ENCODE results near the gene NUP210.

NUP210 gene

DNA sequence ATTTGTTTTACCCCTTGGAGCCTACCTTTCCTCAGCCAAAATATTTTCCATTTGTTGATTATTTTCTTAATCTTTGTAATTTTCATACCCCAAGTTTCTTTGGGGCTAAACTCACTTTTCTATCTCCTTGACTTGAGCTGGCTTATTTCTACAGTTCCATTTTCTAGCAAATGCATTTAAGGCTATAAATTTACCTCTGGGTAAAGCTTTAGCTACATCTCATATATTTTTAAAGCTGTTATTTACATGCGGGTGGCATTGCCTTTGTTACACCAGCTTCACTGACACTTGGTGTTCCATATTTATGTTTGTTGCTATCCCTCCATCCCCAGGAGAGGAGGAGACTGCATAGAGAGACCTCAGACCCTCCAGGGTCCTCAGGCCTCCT lies 136.3 kb downstream of the NUP210 start:
- H3K9ac ChIP-seq (ENCODE audit: low read depth, low read length): no peak overlapping the region
- H3K4me1 ChIP-seq (ENCODE audit: insufficient read depth, low read length): no peaks in the 10 kb centered on the region
- no peaks in the 10 kb centered on the region for H3K36me3 ChIP-seq (ENCODE audit: insufficient read depth, low read length)
- WGBS: 100% methylated on average over 1 of the region's 1 CpG
- H3K27me3 ChIP-seq (ENCODE audit: insufficient read depth, low read length): peaks cover 43% of the 10 kb centered on the region
- H3K27ac ChIP-seq (ENCODE audit: low read depth, low read length): no peak overlapping the region
- peaks cover 11% of the 10 kb centered on the region; the same call in 1 of the 2 replicates for H3K9me3 ChIP-seq (ENCODE audit: insufficient read depth, low read depth, low read length)
- H3K4me3 ChIP-seq (ENCODE audit: low read length): peak overlapping the region; percentile 52; the same call in 1 of the 2 replicates

- no peaks in the 10 kb centered on the region for H3K36me3 ChIP-seq (ENCODE audit: insufficient read depth, low read length)
- no peak overlapping the region for H3K27ac ChIP-seq (ENCODE audit: low read depth, low read length)
- no peak overlapping the region for H3K9ac ChIP-seq (ENCODE audit: low read depth, low read length)
- 2% methylated on average over 92 of the region's 93 CpGs for WGBS
- peaks cover 43% of the 10 kb centered on the region for H3K27me3 ChIP-seq (ENCODE audit: insufficient read depth, low read length)
- no peaks in the 10 kb centered on the region for H3K4me1 ChIP-seq (ENCODE audit: insufficient read depth, low read length)
- H3K9me3 ChIP-seq (ENCODE audit: insufficient read depth, low read depth, low read length): peaks cover 11% of the 10 kb centered on the region; the same call in 1 of the 2 replicates
- peak overlapping the region; percentile 63 for H3K4me3 ChIP-seq (ENCODE audit: low read length)
Observed at GRCh38 chr3:13282986-13283876, 136.9 kb downstream of the NUP210 start.

GRCh38 chr3:13282358-13282985 lies 137.7 kb downstream of the NUP210 start:
- H3K9ac ChIP-seq (ENCODE audit: low read depth, low read length): peak overlapping the region; percentile 39; the same call in 1 of the 2 replicates
- H3K27me3 ChIP-seq (ENCODE audit: insufficient read depth, low read length): peaks cover 43% of the 10 kb centered on the region
- peaks cover 11% of the 10 kb centered on the region; the same call in 1 of the 2 replicates for H3K9me3 ChIP-seq (ENCODE audit: insufficient read depth, low read depth, low read length)
- peak overlapping the region; percentile 63 for H3K4me3 ChIP-seq (ENCODE audit: low read length)
- H3K4me1 ChIP-seq (ENCODE audit: insufficient read depth, low read length): no peaks in the 10 kb centered on the region
- H3K27ac ChIP-seq (ENCODE audit: low read depth, low read length): no peak overlapping the region
- H3K36me3 ChIP-seq (ENCODE audit: insufficient read depth, low read length): no peaks in the 10 kb centered on the region
- under 1% methylated on average over 87 of the region's 87 CpGs for WGBS

DNA sequence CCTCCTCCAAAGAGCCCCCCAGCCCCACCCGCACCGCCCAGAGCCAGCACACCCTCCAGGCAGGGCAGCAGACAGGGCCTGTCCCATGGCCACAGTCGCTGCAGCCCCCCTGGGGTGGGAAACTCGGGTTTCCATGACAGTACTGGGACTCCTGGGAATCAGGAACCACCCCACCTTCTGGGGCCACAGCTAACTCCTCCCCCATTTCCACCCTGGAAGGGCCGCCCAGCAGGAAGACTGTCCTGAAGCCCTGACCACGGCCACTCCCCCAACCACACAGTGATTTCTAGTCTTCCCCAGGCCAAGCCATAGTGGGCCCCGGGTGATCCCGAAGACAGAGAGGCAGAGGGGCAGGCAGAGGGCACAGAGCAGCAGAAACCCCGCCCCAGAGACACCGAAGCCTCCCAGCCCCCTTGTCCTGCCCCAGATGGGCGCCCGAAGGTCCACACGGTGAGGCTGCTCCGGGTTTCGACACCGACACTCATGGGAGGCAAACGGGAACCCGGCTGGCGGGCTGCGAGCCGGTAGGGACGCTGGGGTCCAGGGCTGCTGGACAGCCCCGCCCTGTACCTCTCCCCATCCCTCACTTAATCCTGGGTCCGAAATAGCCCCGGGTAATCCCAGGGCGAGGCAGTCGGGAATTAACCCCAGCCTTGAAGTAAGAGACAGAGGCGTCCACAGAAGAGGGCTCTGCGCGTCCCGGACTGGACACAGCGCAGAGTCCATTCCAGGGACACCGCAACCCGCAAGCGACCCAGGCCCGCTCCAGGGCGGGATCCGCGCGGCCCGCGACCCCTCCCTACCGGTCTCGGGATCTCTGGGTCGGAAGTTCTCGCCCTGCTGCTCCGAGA lies 138.4 kb downstream of the NUP210 start:
- peak overlapping the region; percentile 39; the same call in 1 of the 2 replicates for H3K9ac ChIP-seq (ENCODE audit: low read depth, low read length)
- H3K4me1 ChIP-seq (ENCODE audit: insufficient read depth, low read length): no peaks in the 10 kb centered on the region
- no peak overlapping the region for H3K27ac ChIP-seq (ENCODE audit: low read depth, low read length)
- peak overlapping the region; percentile 63 for H3K4me3 ChIP-seq (ENCODE audit: low read length)
- 4% methylated on average over 47 of the region's 47 CpGs for WGBS
- peaks cover 7% of the 10 kb centered on the region; the same call in 1 of the 2 replicates for H3K9me3 ChIP-seq (ENCODE audit: insufficient read depth, low read depth, low read length)
- H3K27me3 ChIP-seq (ENCODE audit: insufficient read depth, low read length): peaks cover 43% of the 10 kb centered on the region
- H3K36me3 ChIP-seq (ENCODE audit: insufficient read depth, low read length): no peaks in the 10 kb centered on the region

DNA sequence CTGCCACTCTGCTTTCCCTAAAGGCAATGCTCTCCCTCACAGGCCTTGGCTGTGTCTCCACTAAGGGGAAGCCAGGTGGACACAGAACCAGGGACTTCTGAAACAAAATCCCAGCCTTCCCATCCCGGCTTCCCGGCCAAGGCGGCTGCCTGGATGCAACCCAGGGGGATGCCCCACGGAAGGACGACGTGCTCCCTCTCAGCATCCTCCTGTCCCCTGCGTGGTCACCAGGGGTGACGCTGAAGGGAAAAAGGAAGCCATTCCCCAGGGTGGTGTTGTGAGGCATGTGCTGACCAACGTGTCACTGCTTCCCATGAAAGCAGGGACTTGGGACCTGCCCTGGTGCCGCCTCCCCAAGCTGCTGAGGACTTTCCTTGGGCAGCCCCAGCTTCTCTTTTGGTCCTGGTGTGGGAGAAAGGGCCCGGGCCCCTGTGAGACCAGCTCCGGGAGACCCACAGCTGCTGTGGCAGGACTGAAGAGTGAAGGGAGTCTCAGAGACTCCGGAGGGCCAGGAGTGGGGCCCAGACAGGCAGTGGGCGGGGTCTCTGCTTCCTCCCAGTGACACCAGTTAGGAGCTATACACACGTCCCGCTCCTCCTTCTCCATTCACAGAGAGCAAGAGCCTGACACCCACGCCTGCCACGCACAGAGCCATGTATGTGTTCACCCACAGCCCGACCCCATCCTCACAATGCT lies 139.2 kb downstream of the NUP210 start:
- 71% methylated on average over 19 of the region's 19 CpGs for WGBS
- H3K27me3 ChIP-seq (ENCODE audit: insufficient read depth, low read length): peaks cover 43% of the 10 kb centered on the region
- no peaks in the 10 kb centered on the region for H3K4me1 ChIP-seq (ENCODE audit: insufficient read depth, low read length)
- H3K36me3 ChIP-seq (ENCODE audit: insufficient read depth, low read length): no peaks in the 10 kb centered on the region
- 0 out of 2 replicates have a peak overlapping the region, but pooled peaks have one; percentile 63 for H3K4me3 ChIP-seq (ENCODE audit: low read length)
- H3K27ac ChIP-seq (ENCODE audit: low read depth, low read length): no peak overlapping the region
- peaks cover 7% of the 10 kb centered on the region; the same call in 1 of the 2 replicates for H3K9me3 ChIP-seq (ENCODE audit: insufficient read depth, low read depth, low read length)
- H3K9ac ChIP-seq (ENCODE audit: low read depth, low read length): no peak overlapping the region

DNA sequence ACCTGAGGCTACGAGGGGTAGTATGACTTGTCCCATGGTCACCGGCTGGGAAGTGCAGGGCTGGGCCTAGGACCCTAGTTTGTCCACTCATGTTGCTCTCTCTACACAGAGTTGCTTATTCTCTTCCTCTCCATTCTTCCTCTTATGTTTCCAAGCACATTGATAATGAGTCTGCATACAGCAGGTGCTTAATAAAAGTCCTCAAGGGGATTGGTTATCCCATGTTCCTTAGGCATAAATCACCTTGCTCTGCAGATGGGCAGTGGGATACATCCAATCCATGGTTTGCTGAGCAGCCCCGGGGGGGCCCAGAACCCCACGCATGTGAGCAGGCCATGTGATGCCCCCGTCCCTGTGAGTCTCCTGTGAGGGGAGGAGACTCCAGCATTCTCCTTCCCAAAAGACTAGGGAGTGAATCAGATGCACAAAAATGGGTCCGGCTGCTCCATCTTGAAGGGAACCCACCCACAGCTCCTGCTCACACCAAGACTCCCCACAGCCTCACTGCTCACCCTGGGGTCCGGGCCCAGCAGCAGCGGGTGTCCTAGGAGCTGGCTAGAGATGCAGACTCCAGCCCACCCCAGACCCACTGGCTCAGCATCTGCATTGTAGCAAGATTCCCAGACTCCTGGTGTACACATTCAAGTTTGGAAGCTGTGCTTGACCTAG lies 139.9 kb downstream of the NUP210 start:
- Histone ChIP-seq H3K4me1 (ENCODE audit: insufficient read depth, low read length) (no peaks in the 10 kb centered on the region), H3K27ac (ENCODE audit: low read depth, low read length) (no peak overlapping the region)
- WGBS: 90% methylated on average over 8 of the region's 8 CpGs

DNA sequence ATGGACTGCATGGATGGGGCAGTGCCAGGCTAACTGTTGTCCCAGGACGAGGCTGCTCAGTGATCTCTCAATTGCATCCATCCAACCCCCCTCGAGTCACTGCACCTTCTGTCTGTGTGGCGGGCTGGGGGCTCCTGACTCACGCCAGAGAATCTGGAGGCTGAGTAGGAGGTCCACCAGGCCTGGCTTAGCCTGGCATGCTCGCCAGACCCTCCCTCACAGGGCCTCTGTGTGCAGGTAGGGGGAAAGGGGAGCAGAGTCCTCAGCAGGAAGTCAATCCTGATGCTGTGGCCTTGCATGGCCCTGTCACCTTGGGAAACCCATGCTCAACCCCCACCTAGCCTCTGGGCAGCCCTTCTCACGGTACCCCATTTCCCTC lies 140.6 kb downstream of the NUP210 start:
- H3K4me1 ChIP-seq (ENCODE audit: insufficient read depth, low read length): no peaks in the 10 kb centered on the region
- WGBS: 91% methylated on average over 6 of the region's 6 CpGs

More for the DNA sequence above, 139.9 kb downstream of the NUP210 start:
- Histone ChIP-seq H3K4me3 (ENCODE audit: low read length) (no peak overlapping the region), H3K9me3 (ENCODE audit: insufficient read depth, low read depth, low read length) (peaks cover 7% of the 10 kb centered on the region; the same call in 1 of the 2 replicates), H3K27me3 (ENCODE audit: insufficient read depth, low read length) (peaks cover 43% of the 10 kb centered on the region), H3K9ac (ENCODE audit: low read depth, low read length) (no peak overlapping the region), H3K36me3 (ENCODE audit: insufficient read depth, low read length) (no peaks in the 10 kb centered on the region)

DNA sequence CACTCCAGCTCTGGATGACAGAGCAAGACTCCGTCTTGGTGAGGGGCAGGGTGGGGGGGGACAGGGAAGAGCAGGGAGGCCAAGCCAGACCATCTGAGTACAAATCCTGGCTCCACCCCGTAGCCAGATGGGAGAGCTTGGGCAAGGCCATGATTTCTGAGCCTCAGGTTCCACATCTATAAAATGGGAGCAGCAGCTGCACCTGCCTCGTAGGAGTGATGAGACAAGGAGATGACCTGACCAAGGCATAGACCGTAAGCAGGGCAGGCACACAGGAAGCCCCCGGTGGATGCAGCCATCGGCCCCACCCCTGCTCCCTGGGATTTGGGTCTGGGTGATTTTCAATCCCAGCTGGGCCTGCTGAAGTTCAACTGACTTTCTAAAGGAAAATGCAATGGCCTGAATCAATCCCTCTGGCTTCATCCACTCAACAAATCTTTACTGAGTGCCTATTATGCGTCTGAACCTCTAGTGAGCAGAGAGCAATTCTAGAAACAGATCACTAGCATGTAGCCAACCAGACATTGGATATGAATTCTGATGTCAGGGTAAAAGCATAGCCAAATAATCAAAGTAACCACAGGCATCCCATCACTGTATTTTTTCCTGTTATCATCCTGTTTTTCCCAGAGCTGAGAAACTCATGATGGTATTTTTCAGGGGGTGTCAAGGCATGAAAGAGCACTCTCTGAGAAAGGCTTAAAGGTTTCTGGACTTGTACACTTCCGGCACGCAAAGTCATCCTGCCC lies 141.2 kb downstream of the NUP210 start:
- no peak overlapping the region for H3K9ac ChIP-seq (ENCODE audit: low read depth, low read length)
- no peaks in the 10 kb centered on the region for H3K36me3 ChIP-seq (ENCODE audit: insufficient read depth, low read length)
- H3K27me3 ChIP-seq (ENCODE audit: insufficient read depth, low read length): peaks cover 36% of the 10 kb centered on the region
- peaks cover 4% of the 10 kb centered on the region; the same call in 1 of the 2 replicates for H3K9me3 ChIP-seq (ENCODE audit: insufficient read depth, low read depth, low read length)
- H3K4me1 ChIP-seq (ENCODE audit: insufficient read depth, low read length): no peaks in the 10 kb centered on the region
- H3K4me3 ChIP-seq (ENCODE audit: low read length): no peak overlapping the region
- no peak overlapping the region for H3K27ac ChIP-seq (ENCODE audit: low read depth, low read length)
- 92% methylated on average over 9 of the region's 9 CpGs for whole genome bisulfite sequencing

More for the DNA sequence above, 140.6 kb downstream of the NUP210 start:
- H3K4me3 ChIP-seq (ENCODE audit: low read length): no peak overlapping the region
- H3K27me3 ChIP-seq (ENCODE audit: insufficient read depth, low read length): peaks cover 42% of the 10 kb centered on the region
- H3K9me3 ChIP-seq (ENCODE audit: insufficient read depth, low read depth, low read length): peaks cover 7% of the 10 kb centered on the region; the same call in 1 of the 2 replicates
- no peaks in the 10 kb centered on the region for H3K36me3 ChIP-seq (ENCODE audit: insufficient read depth, low read length)
- no peak overlapping the region for H3K9ac ChIP-seq (ENCODE audit: low read depth, low read length)
- H3K27ac ChIP-seq (ENCODE audit: low read depth, low read length): no peak overlapping the region

DNA sequence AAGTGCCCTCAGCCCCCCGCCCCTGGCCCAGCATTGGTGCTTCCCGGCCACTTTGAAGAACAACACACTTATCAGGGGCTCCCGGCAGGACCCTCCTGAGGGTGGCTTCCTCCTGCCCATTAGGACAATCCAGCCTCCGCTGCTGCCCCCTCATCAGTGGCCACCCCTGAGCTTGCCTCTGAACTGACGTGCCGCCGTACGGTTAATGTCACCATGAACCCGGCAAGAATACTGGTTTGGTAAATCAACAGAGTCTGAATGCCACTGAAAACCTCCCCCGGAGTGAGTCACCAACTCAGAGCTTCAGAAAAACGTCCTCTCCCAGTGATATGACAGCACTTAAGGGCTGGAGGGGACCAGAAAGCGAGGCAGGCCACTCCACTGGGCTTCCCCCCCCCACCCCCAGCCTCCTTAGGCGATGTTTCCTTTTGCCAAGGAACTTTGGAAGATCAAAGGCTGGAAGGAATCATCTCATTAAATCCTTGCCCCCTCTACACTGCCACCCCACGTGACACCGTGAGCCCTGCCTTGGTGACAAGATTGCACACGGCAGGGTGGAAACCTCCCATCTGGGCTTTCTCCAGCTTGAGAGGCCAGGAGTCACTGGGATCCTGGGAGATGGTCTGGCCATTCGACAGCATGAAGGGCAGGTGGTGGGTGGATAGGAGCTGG lies 142.1 kb downstream of the NUP210 start:
- WGBS: 66% methylated on average over 17 of the region's 17 CpGs
- no peaks in the 10 kb centered on the region for H3K4me1 ChIP-seq (ENCODE audit: insufficient read depth, low read length)
- H3K27me3 ChIP-seq (ENCODE audit: insufficient read depth, low read length): peaks cover 27% of the 10 kb centered on the region
- no peak overlapping the region for H3K27ac ChIP-seq (ENCODE audit: low read depth, low read length)
- H3K9me3 ChIP-seq (ENCODE audit: insufficient read depth, low read depth, low read length): no peaks in the 10 kb centered on the region
- no peaks in the 10 kb centered on the region for H3K36me3 ChIP-seq (ENCODE audit: insufficient read depth, low read length)
- H3K4me3 ChIP-seq (ENCODE audit: low read length): no peak overlapping the region
- H3K9ac ChIP-seq (ENCODE audit: low read depth, low read length): no peak overlapping the region
